H9 (cell line): ENCODE data around the gene EHBP1L1. TPM values are rescaled to one million over a fixed set of nuclear protein-coding genes. Genes with fewer than 3 reads are reported as not detected.

Experiments used
- DNase-seq: peaks from one replicate; pipeline ENCODE4 v3.0.0-alpha.2; 2017
- H2AFZ ChIP-seq: one replicate; pipeline ENCODE4 v1.6.1; 2013; ENCODE audit warnings: mild to moderate bottlenecking, low read length, control low read depth, moderate library complexity
- H2AK5ac ChIP-seq: 2 replicates; pipeline ENCODE4 v1.6.1; 2013; ENCODE audit warnings: low read length, control low read depth, mixed read lengths; ENCODE audit not compliant: insufficient read length
- H2BK120ac ChIP-seq: one replicate; pipeline ENCODE4 v1.6.1; 2013; ENCODE audit warnings: low read depth, mild to moderate bottlenecking, low read length, control low read depth, inconsistent platforms; ENCODE audit not compliant: poor library complexity, severe bottlenecking
- H2BK12ac ChIP-seq: 2 replicates; pipeline ENCODE4 v1.6.1; 2013; ENCODE audit warnings: low read length, control low read depth, mixed read lengths, low read depth; ENCODE audit not compliant: insufficient read length
- H2BK15ac ChIP-seq: 2 replicates; pipeline ENCODE4 v1.6.1; 2013; ENCODE audit warnings: low read depth, low read length, control low read depth
- H2BK20ac ChIP-seq: one replicate; pipeline ENCODE4 v1.6.1; 2013; ENCODE audit warnings: low read depth, mild to moderate bottlenecking, low read length, control low read depth, inconsistent platforms; ENCODE audit not compliant: poor library complexity, severe bottlenecking
- H2BK5ac ChIP-seq: 2 replicates; pipeline ENCODE4 v1.6.1; 2013; ENCODE audit warnings: low read length, control low read depth, mixed read lengths; ENCODE audit not compliant: insufficient read length
- H3K14ac ChIP-seq: 2 replicates; pipeline ENCODE4 v1.6.1; 2013; ENCODE audit warnings: low read length, control low read depth; ENCODE audit not compliant: insufficient read depth
- H3K18ac ChIP-seq: 2 replicates; pipeline ENCODE4 v1.6.1; 2013; ENCODE audit warnings: low read depth, mild to moderate bottlenecking, mixed read lengths, low read length, control low read depth; ENCODE audit not compliant: insufficient read length
- H3K23ac ChIP-seq: 2 replicates; pipeline ENCODE4 v1.6.1; 2013; ENCODE audit warnings: low read length, control low read depth, mixed read lengths, low read depth; ENCODE audit not compliant: insufficient read length
- H3K23me2 ChIP-seq: 2 replicates; pipeline ENCODE4 v1.6.1; 2013; ENCODE audit warnings: low read depth, mild to moderate bottlenecking, mixed read lengths, low read length, control low read depth; ENCODE audit not compliant: insufficient read length, poor library complexity, severe bottlenecking
- H3K27ac ChIP-seq: 2 replicates; pipeline ENCODE4 v1.5.1; 2013; ENCODE audit warnings: low read length, control low read depth, mixed read lengths, low read depth; ENCODE audit not compliant: insufficient read length
- H3K27me3 ChIP-seq: 2 replicates; pipeline ENCODE4 v1.6.1; 2013; ENCODE audit warnings: low read length, control low read depth, inconsistent platforms; ENCODE audit not compliant: insufficient read depth
- H3K4ac ChIP-seq: 2 replicates; pipeline ENCODE4 v1.6.1; 2013; ENCODE audit warnings: low read depth, mild to moderate bottlenecking, control low read depth, inconsistent platforms, low read length, moderate library complexity
- H3K4me1 ChIP-seq: 2 replicates; pipeline ENCODE4 v1.6.1; 2013; ENCODE audit warnings: low read length, control low read depth, inconsistent platforms; ENCODE audit not compliant: insufficient read depth
- H3K4me2 ChIP-seq: 2 replicates; pipeline ENCODE4 v1.6.1; 2013; ENCODE audit warnings: low read length, control low read depth, mixed read lengths; ENCODE audit not compliant: insufficient read length, insufficient read depth
- H3K56ac ChIP-seq: 2 replicates; pipeline ENCODE4 v1.6.1; 2013; ENCODE audit warnings: low read depth, mild to moderate bottlenecking, mixed read lengths, low read length, control low read depth; ENCODE audit not compliant: insufficient read length
- H3K79me1 ChIP-seq: 2 replicates; pipeline ENCODE4 v1.6.1; 2013; ENCODE audit warnings: low read depth, mild to moderate bottlenecking, moderate library complexity, low read length, control low read depth, inconsistent platforms; ENCODE audit not compliant: insufficient read depth, poor library complexity, severe bottlenecking
- H3K79me2 ChIP-seq: 2 replicates; pipeline ENCODE4 v1.6.1; 2013; ENCODE audit warnings: low read length, control low read depth, inconsistent platforms; ENCODE audit not compliant: insufficient read depth
- H3K9ac ChIP-seq: 2 replicates; pipeline ENCODE4 v1.6.1; 2013; ENCODE audit warnings: low read length, control low read depth, mixed read lengths; ENCODE audit not compliant: insufficient read length; ENCODE audit errors: extremely low read depth
- H3K9me3 ChIP-seq: one replicate; pipeline ENCODE4 v1.6.1; 2013; ENCODE audit warnings: low read depth, low read length, inconsistent platforms; ENCODE audit not compliant: control insufficient read depth
- H3T11ph ChIP-seq: one replicate; pipeline ENCODE4 v1.6.1; 2013; ENCODE audit warnings: mild to moderate bottlenecking, low read length, control low read depth, inconsistent platforms
- H4K20me1 ChIP-seq: one replicate; pipeline ENCODE4 v1.6.1; 2013; ENCODE audit not compliant: control insufficient read depth, insufficient read length, insufficient read depth
- H4K5ac ChIP-seq: 2 replicates; pipeline ENCODE4 v1.6.1; 2013; ENCODE audit warnings: low read depth, mild to moderate bottlenecking, mixed read lengths, low read length, control low read depth; ENCODE audit not compliant: insufficient read length
- H4K8ac ChIP-seq: replicated peaks from 2 replicates; pipeline ENCODE4 v1.6.1; 2013; ENCODE audit warnings: low read length, control low read depth, mixed read lengths, low read depth; ENCODE audit not compliant: insufficient read length
- H4K91ac ChIP-seq: 2 replicates; pipeline ENCODE4 v1.6.1; 2013; ENCODE audit warnings: low read depth, mild to moderate bottlenecking, moderate library complexity, mixed read lengths, low read length, control low read depth; ENCODE audit not compliant: insufficient read length
- H3K27ac Mint-ChIP-seq, 3 experiments: 2 replicates in 2 of 3; 3 replicates in 1 of 3; pipeline ENCODE4 v1.8.0; 2020 to 2021; ENCODE audit warnings: mixed read lengths in 3 of 3, mild to moderate bottlenecking in 1 of 3, moderate library complexity in 1 of 3
- H3K27me3 Mint-ChIP-seq: 2 replicates; pipeline ENCODE4 v1.8.0; 2021; ENCODE audit warnings: low read depth, mild to moderate bottlenecking, moderate library complexity, mixed read lengths
- H3K36me3 Mint-ChIP-seq, 3 experiments: 2 replicates in 2 of 3; 3 replicates in 1 of 3; pipeline ENCODE4 v1.8.0; 2020 to 2021; ENCODE audit warnings: low read depth in 3 of 3, mixed read lengths in 3 of 3; ENCODE audit not compliant: insufficient read depth in 1 of 3
- H3K4me1 Mint-ChIP-seq, 2 experiments: 2 replicates each; pipeline ENCODE4 v1.8.0; 2020; ENCODE audit warnings: mixed read lengths in 2 of 2
- H3K4me3 Mint-ChIP-seq, 2 experiments: 2 replicates in 1 of 2; 3 replicates in 1 of 2; pipeline ENCODE4 v1.8.0; 2020 to 2021; ENCODE audit warnings: mild to moderate bottlenecking in 2 of 2, mixed read lengths in 2 of 2, moderate library complexity in 1 of 2
- H3K9me3 Mint-ChIP-seq, 2 experiments: 2 replicates in 1 of 2; 3 replicates in 1 of 2; pipeline ENCODE4 v1.8.0; 2020; ENCODE audit warnings: mild to moderate bottlenecking in 2 of 2, mixed read lengths in 2 of 2, moderate library complexity in 1 of 2
- WGBS: extraction: QIAGEN DNeasy Blood & Tissue Kit; methylation state at CpG from one replicate; pipeline ENCODE4 v1.1.7; 2013; ENCODE audit warnings: missing lambda C conversion rate, low lambda C conversion rate, mixed read lengths; ENCODE audit not compliant: insufficient read length; ENCODE audit errors: extremely low coverage; 5-methylcytosine and 5-hydroxymethylcytosine counted together
- total RNA-seq: library from RNA; stranded (reverse); gene quantifications from 2 replicates; pipeline ENCODE4 v1.2.1, GENCODE V29; 2021
- TF ChIP-seq, protein P1 (sequence below): fragments of 200-600 bp; sonication (generic); conservative IDR thresholded peaks from 3 replicates; pipeline ENCODE4 v1.8.0; 2021; ENCODE audit warnings: antibody characterized with exemption, mild to moderate bottlenecking

Gene EHBP1L1
- total RNA-seq, 1 experiment from 2014 or later = 13.8 TPM

GRCh38 chr11:65559951-65560537 is 15.8 kb upstream of the EHBP1L1 start:
- H3K23me2 ChIP-seq = no peaks in the 10 kb centered on the region
- H3K27me3 ChIP-seq = no peaks in the 10 kb centered on the region; the same call in 1 of the 2 replicates
- no peak overlapping the region for H2BK5ac ChIP-seq
- H2BK12ac ChIP-seq = no peak overlapping the region
- Mint-ChIP-seq H3K36me3 (no peaks in the 10 kb centered on the region), H3K4me3 (peak overlapping the region in 1 of 2 experiments; percentile 65; a peak in 4 of 5 replicates), H3K9me3 (no peaks in the 10 kb centered on the region), H3K4me1 (peaks cover 38 to 54% of the 10 kb centered on the region in 2 experiments), H3K27me3 (peaks cover 40% of the 10 kb centered on the region), H3K27ac (peak overlapping the region in 1 of 3 experiments; percentile 71; a peak in 2 of 7 replicates)
- H3K79me2 ChIP-seq = no peaks in the 10 kb centered on the region
- H3K4ac ChIP-seq = no peak overlapping the region
- no peaks in the 10 kb centered on the region for H4K20me1 ChIP-seq
- no peak overlapping the region for H2AK5ac ChIP-seq
- H4K8ac ChIP-seq = no peak overlapping the region
- no peak overlapping the region for H2BK120ac ChIP-seq
- no peak overlapping the region for H2AFZ ChIP-seq
- no peak overlapping the region for H4K5ac ChIP-seq
- H3K23ac ChIP-seq = no peak overlapping the region
- no peak overlapping the region for H3K9ac ChIP-seq
- no peak overlapping the region for H3K27ac ChIP-seq
- no peak overlapping the region for H3K18ac ChIP-seq
- peak; percentile 63 for DNase-seq
- no peak overlapping the region for H3T11ph ChIP-seq
- H3K79me1 ChIP-seq = no peaks in the 10 kb centered on the region
- H2BK15ac ChIP-seq = no peak overlapping the region
- no peaks in the 10 kb centered on the region for H3K9me3 ChIP-seq
- H2BK20ac ChIP-seq = no peak overlapping the region
- H3K56ac ChIP-seq = no peak overlapping the region
- TF ChIP-seq, protein P1, sequence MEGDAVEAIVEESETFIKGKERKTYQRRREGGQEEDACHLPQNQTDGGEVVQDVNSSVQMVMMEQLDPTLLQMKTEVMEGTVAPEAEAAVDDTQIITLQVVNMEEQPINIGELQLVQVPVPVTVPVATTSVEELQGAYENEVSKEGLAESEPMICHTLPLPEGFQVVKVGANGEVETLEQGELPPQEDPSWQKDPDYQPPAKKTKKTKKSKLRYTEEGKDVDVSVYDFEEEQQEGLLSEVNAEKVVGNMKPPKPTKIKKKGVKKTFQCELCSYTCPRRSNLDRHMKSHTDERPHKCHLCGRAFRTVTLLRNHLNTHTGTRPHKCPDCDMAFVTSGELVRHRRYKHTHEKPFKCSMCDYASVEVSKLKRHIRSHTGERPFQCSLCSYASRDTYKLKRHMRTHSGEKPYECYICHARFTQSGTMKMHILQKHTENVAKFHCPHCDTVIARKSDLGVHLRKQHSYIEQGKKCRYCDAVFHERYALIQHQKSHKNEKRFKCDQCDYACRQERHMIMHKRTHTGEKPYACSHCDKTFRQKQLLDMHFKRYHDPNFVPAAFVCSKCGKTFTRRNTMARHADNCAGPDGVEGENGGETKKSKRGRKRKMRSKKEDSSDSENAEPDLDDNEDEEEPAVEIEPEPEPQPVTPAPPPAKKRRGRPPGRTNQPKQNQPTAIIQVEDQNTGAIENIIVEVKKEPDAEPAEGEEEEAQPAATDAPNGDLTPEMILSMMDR = no peak
- peak overlapping the region; percentile 9 for H3K4me2 ChIP-seq
- H3K4me1 ChIP-seq = peaks cover 5% of the 10 kb centered on the region; the same call in 1 of the 2 replicates
- H3K14ac ChIP-seq = no peak overlapping the region
- no peak overlapping the region for H4K91ac ChIP-seq
- no CpG with 5 or more reads among the region's 5 CpGs for WGBS
